H1 (cell line): ENCODE results near the gene SIK3. TPM values are rescaled to one million over a fixed set of nuclear protein-coding genes. Genes with fewer than 3 reads are reported as not detected.

ENCODE experiments used
- CEBPB ChIP-seq: IDR thresholded peaks from 2 replicates; pipeline ENCODE4 v1.6.1; 2012; ENCODE audit warnings: low read depth, low read length
- EGR1 ChIP-seq: IDR thresholded peaks from 2 replicates; pipeline ENCODE4 v1.6.1; 2011; ENCODE audit warnings: low read depth, low read length, borderline replicate concordance
- HDAC6 ChIP-seq: IDR thresholded peaks from one replicate; pipeline ENCODE4 v1.7.1; 2012; ENCODE audit warnings: low read depth, mild to moderate bottlenecking, inconsistent platforms, low read length, moderate library complexity
- SIN3A ChIP-seq, 2 experiments: IDR thresholded peaks in 1 of 2; conservative IDR thresholded peaks in 1 of 2; 2 replicates each; pipeline ENCODE4 v1.6.1; 2011 to 2012; ENCODE audit warnings: low read length in 2 of 2, improper control_type of control experiment in 1 of 2, low read depth in 1 of 2, mild to moderate bottlenecking in 1 of 2
- polyA plus RNA-seq, 7 experiments: library from polyadenylated mRNA; depleted of rRNA in 3 of 7; stranded (reverse) in 5 of 7; unstranded in 2 of 7; fragments of >200 nt in 5 of 7; fragments of 200-250 nt in 2 of 7; gene quantifications; 1 replicate in 5 of 7; 2 replicates in 1 of 7; 4 replicates in 1 of 7; pipeline versions ENCODE4 v1.2.1 to v1.2.3, GENCODE V29; 2011 to 2013; ENCODE audit warnings: missing spikeins in 2 of 7, mixed read lengths in 2 of 7
- total RNA-seq: library from RNA; stranded (reverse); fragmentation: NEBNext Ultra II Directional; extraction: Animal tissue kit (Norgen Biotek cat#: 25700); gene quantifications from 2 replicates; pipeline ENCODE4 v1.2.1, GENCODE V29; 2021

The SIK3 gene
- total and polyA plus RNA-seq, 2 of the 8 experiments (the other 6 are each of a cell fraction or from before 2014, with no cell fraction given), result 19.9 to 32.1 TPM

DNA sequence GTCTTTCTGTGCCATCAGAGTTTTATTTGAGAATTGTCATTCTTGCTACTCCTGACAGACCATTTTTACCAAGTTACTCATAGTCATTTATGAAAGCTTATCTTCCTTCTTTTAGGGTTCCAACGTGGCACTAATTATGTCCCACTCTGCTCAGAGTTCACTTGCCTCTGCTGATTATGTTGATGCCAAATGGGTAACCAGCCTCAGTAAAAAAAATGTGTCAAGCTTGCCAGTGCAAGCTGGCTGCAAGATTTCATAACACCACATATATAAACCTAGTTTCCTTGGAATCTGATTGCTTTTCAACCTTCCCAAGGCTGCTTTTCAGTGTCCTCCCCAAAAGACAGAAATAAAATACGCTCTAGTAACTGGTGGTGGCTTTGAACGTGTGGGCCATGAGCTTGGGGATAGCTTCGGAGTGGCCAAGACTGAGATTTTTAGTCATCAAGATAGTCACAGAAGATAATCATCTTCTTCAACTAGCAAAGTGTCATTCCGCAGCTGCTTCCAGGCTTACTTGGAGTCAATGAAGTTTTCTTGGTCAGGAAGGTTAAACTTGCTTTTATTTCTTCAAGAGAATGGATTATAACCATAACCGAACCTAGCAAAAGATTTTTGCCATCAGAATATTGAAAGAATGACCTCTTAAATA is 231.3 kb downstream of the SIK3 start (continued):
- TF ChIP-seq SIN3A (conservative IDR thresholded peaks at IDR 0.05 in 1 of 2, IDR thresholded peaks at IDR 0.05 in 1 of 2; ENCODE audit: low read depth in 1 of 2, low read length in 2 of 2) (no peak), EGR1 (no peak), CEBPB (no peak), HDAC6 (no peak)
- TF ChIP-seq, all 59 proteins: peak for 0
